Islet of Langerhans (tissue), 1 donor: ENCODE measurements around the gene RLIM.

Source experiments
- FAIRE-seq: peaks from one replicate; lab custom pipeline; 2011; peaks lifted over from hg19 to GRCh38; lab: Jason Lieb, UNC

Gene RLIM

DNA sequence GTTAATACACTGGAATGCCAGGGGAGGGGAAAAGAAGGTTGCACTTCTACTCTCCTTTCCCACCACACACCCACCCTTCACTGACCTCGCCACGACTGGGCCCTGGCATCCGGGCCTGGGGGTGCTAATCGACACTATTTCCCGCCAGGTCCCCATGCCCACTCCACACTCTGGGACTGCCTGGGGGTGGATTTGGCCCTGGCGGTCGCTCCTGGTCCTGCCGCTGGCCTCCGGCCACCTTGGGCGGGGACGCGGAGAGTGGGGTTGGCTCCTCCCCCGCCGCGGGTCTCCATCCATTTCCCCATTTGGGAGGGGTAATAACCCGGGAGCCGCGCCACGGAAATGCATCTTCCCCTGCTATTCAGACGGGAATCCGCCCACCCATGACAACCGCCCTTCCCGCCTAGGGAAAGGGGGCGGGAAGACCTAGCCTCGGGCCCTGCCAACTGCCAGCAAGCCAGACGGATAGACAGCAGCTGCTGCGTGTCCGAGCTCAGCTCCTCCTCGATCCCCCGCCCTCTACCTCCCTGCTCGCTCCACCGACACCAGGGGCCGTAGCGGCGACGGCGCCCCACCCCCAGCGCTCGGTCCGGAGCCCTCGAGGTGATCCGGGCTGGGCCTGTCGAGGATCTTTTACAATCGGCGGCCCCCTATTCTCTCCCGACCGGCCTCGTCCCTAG is 78.1 kb downstream of the RLIM start:
- FAIRE-seq, result no peak

DNA sequence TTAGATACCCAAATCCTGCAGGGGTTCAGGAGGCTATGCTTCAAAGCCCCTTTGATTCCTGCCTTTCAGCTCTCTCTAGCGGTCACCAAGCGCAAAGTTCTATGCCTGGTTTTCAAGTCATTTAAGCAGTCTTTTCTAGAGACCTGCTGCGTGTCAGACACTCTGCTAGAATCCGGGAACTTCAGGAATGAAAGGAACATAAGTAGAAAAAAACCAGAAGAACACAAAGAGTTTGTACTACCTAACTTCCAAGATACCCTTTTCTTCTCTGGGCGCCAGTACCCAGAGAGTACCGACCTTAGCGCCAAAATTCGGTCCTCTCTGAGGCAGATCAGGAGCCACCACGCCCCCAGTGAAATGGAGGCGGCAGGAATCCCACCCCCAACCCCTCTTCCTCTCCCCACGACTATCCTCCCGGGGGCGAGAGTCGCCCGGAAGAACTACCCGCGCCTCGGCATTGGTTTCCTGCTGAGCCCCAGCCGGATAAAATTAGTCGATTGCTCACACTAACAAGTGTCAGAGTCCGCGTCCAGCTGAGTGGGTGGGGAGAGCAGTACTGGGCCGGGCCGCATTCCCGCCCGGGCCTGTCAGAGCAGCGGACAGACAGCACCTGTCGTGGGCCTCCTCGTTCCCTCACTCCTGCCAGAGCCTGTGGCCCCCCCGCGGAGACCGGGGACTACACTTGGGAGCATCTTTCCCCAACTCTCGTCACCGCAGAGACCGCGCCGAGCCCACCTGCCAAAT is 78.8 kb downstream of the RLIM start:
- FAIRE-seq, result peak; percentile 91
